WTC11 (cell line): ENCODE results near the gene PFKP. TPM values are rescaled to one million over a fixed set of nuclear protein-coding genes. Genes with fewer than 3 reads are reported as not detected.

Experiments
- ATAC-seq: fragments of 200-7000 bp; cut with Tn5 transposase; 2 replicates; pipeline ENCODE4 v1.10.0; 2021; ENCODE audit warnings: mild to moderate bottlenecking, moderate library complexity
- CTCF ChIA-PET: fragments of 300-600 bp; sonication (Branson Sonifier 250); formaldehyde crosslinking; loops from one replicate; lab custom pipeline; 2021; ENCODE audit warnings: antibody characterized with exemption; lab: Charles Lee
- POLR2A ChIA-PET: fragments of 350-600 bp; sonication (Branson Sonifier 250); formaldehyde crosslinking; loops from one replicate; lab custom pipeline; 2021; ENCODE audit warnings: antibody characterized with exemption; lab: Charles Lee
- DNase-seq: peaks from one replicate; pipeline ENCODE4 v3.0.0; 2021; ENCODE audit warnings: low spot score
- H3K27ac Mint-ChIP-seq: 2 replicates; pipeline ENCODE4 v1.8.0; 2021; ENCODE audit warnings: mixed read lengths
- H3K27me3 Mint-ChIP-seq: 2 replicates; pipeline ENCODE4 v1.8.0; 2021; ENCODE audit warnings: low read depth, mild to moderate bottlenecking, moderate library complexity, mixed read lengths
- H3K36me3 Mint-ChIP-seq: 2 replicates; pipeline ENCODE4 v1.8.0; 2021; ENCODE audit warnings: mixed read lengths
- H3K4me1 Mint-ChIP-seq: 2 replicates; pipeline ENCODE4 v1.8.0; 2022; ENCODE audit warnings: mixed read lengths
- H3K4me3 Mint-ChIP-seq: 2 replicates; pipeline ENCODE4 v1.8.0; 2021; ENCODE audit warnings: mild to moderate bottlenecking, moderate library complexity, mixed read lengths
- H3K9me3 Mint-ChIP-seq: 2 replicates; pipeline ENCODE4 v1.8.0; 2021; ENCODE audit warnings: mixed read lengths
- ARID4B ChIP-seq: sonication (generic); formaldehyde crosslinking; IDR thresholded peaks from 2 replicates; pipeline ENCODE4 v1.8.0; 2023; ENCODE audit warnings: missing genetic modification reagents, mild to moderate bottlenecking, borderline replicate concordance
- CREB1 ChIP-seq: sonication (generic); formaldehyde crosslinking; IDR thresholded peaks from 2 replicates; pipeline ENCODE4 v1.8.0; 2023; ENCODE audit warnings: mild to moderate bottlenecking, missing genetic modification reagents
- E2F1 ChIP-seq: sonication (generic); formaldehyde crosslinking; IDR thresholded peaks from 2 replicates; pipeline ENCODE4 v1.8.0; 2022; ENCODE audit warnings: mild to moderate bottlenecking, missing genetic modification reagents
- E2F4 ChIP-seq: sonication (generic); formaldehyde crosslinking; IDR thresholded peaks from 2 replicates; pipeline ENCODE4 v1.8.1; 2022; ENCODE audit warnings: low read depth, mild to moderate bottlenecking, moderate library complexity, missing genetic modification reagents, borderline replicate concordance
- JUN ChIP-seq: sonication (generic); formaldehyde crosslinking; IDR thresholded peaks from 2 replicates; pipeline ENCODE4 v1.8.0; 2023; ENCODE audit warnings: mild to moderate bottlenecking, missing genetic modification reagents
- KAT7 ChIP-seq: sonication (generic); formaldehyde crosslinking; IDR thresholded peaks from 2 replicates; pipeline ENCODE4 v1.8.1; 2023; ENCODE audit warnings: missing genetic modification reagents, mild to moderate bottlenecking, borderline replicate concordance
- MYBL2 ChIP-seq: sonication (generic); formaldehyde crosslinking; IDR thresholded peaks from 2 replicates; pipeline ENCODE4 v1.8.1; 2023; ENCODE audit warnings: mild to moderate bottlenecking, moderate library complexity, missing genetic modification reagents
- NFATC4 ChIP-seq: fragments of 250-450 bp; sonication (Bioruptor Pico); IDR thresholded peaks from 2 replicates; pipeline ENCODE4 v1.9.0; 2021; ENCODE audit warnings: mild to moderate bottlenecking
- NFE2L1 ChIP-seq: sonication (generic); formaldehyde crosslinking; IDR thresholded peaks from 2 replicates; pipeline ENCODE4 v1.8.1; 2023; ENCODE audit warnings: missing genetic modification reagents
- OVOL2 ChIP-seq: fragments of 250-450 bp; sonication (Bioruptor Pico); IDR thresholded peaks from 2 replicates; pipeline ENCODE4 v1.9.0; 2021; ENCODE audit warnings: mild to moderate bottlenecking, borderline replicate concordance
- PREB ChIP-seq: sonication (generic); formaldehyde crosslinking; IDR thresholded peaks from 2 replicates; pipeline ENCODE4 v1.8.1; 2022; ENCODE audit warnings: mild to moderate bottlenecking, missing genetic modification reagents, moderate library complexity, borderline replicate concordance
- STAT6 ChIP-seq: sonication (generic); formaldehyde crosslinking; conservative IDR thresholded peaks from 2 replicates; pipeline ENCODE4 v1.8.1; 2023; ENCODE audit warnings: mild to moderate bottlenecking, low read depth, missing genetic modification reagents, moderate library complexity
- ZBTB21 ChIP-seq: sonication (generic); formaldehyde crosslinking; IDR thresholded peaks from 2 replicates; pipeline ENCODE4 v1.8.1; 2023; ENCODE audit warnings: mild to moderate bottlenecking, missing genetic modification reagents, borderline replicate concordance
- ZMAT4 ChIP-seq: fragments of 250-450 bp; sonication (Bioruptor Pico); IDR thresholded peaks from 2 replicates; pipeline ENCODE4 v1.9.0; 2021; ENCODE audit warnings: mild to moderate bottlenecking
- ZNF121 ChIP-seq: sonication (generic); formaldehyde crosslinking; IDR thresholded peaks from 2 replicates; pipeline ENCODE4 v1.8.0; 2023; ENCODE audit warnings: missing genetic modification reagents
- ZNF138 ChIP-seq: sonication (generic); formaldehyde crosslinking; conservative IDR thresholded peaks from 2 replicates; pipeline ENCODE4 v1.8.1; 2022; ENCODE audit warnings: mild to moderate bottlenecking, moderate library complexity, missing genetic modification reagents
- ZNF532 ChIP-seq: fragments of 250-450 bp; sonication (Bioruptor Pico); IDR thresholded peaks from 2 replicates; pipeline ENCODE4 v1.9.0; 2021; ENCODE audit warnings: mild to moderate bottlenecking, borderline replicate concordance
- total RNA-seq: library from RNA; stranded (reverse); gene quantifications from 3 replicates; pipeline ENCODE4 v1.2.3, GENCODE V29; 2021

The PFKP gene
- total RNA-seq, 1 experiment from 2014 or later, result 127 TPM

- Mint-ChIP-seq H3K36me3 (peaks cover 36% of the 10 kb centered on the region), H3K27me3 (peaks cover 17% of the 10 kb centered on the region), H3K9me3 (no peaks in the 10 kb centered on the region)
- DNase-seq (no peak), ATAC-seq (no peak)
- ChIA-PET CTCF (interaction anchor here (0.7 kb wide), 1 partner anchor 8 kb away, joined by 3 read pairs; no protein-coding TSS in a partner anchor), POLR2A (no interaction called here)
- TF ChIP-seq E2F4 (CRISPR knock-in tag), result no peak
- TF ChIP-seq E2F1 (CRISPR knock-in tag), result no peak
- no peak for TF ChIP-seq ZNF121 (CRISPR knock-in tag)
- TF ChIP-seq ZMAT4 (CRISPR knock-in tag), result no peak
- TF ChIP-seq OVOL2 (CRISPR knock-in tag), result no peak
- TF ChIP-seq, all 79 proteins: peak for 0
- Mint-ChIP-seq H3K27ac (no peak overlapping the region), H3K4me1 (peaks cover 56% of the 10 kb centered on the region), H3K4me3 (peak overlapping the region; percentile 70)
Measured at GRCh38 chr10:3069876-3070275, 2.5 kb downstream of the PFKP start.

- DNase-seq, result no peak
- no peak for TF ChIP-seq ZNF138
- TF ChIP-seq ZNF532 (CRISPR knock-in tag), result no peak
- no peak for TF ChIP-seq ARID4B (CRISPR knock-in tag)
- no peak for TF ChIP-seq JUN (CRISPR knock-in tag)
- TF ChIP-seq KAT7, result no peak
- TF ChIP-seq CREB1 (CRISPR knock-in tag), result no peak
- no peak for TF ChIP-seq MYBL2 (CRISPR knock-in tag)
- no peak for TF ChIP-seq ZBTB21 (CRISPR knock-in tag)
- no peak for TF ChIP-seq NFE2L1 (CRISPR knock-in tag)
- TF ChIP-seq NFATC4, result no peak
- no peak for TF ChIP-seq STAT6 (CRISPR knock-in tag)
- TF ChIP-seq PREB (CRISPR knock-in tag), result no peak
- TF ChIP-seq, all 79 proteins: peak for 0
- Mint-ChIP-seq H3K27ac (no peak overlapping the region; the same call in 1 of the 2 replicates), H3K9me3 (no peaks in the 10 kb centered on the region), H3K4me3 (no peak overlapping the region), H3K4me1 (peaks cover 60% of the 10 kb centered on the region), H3K36me3 (peaks cover 39% of the 10 kb centered on the region), H3K27me3 (peaks cover under 1% of the 10 kb centered on the region; the same call in 1 of the 2 replicates)
- ChIA-PET CTCF (no interaction called here), POLR2A (interaction anchor here (0.6 kb wide), 1 partner anchor 703 kb away, joined by 4 read pairs; no protein-coding TSS in a partner anchor)
- no peak for ATAC-seq
Measured at GRCh38 chr10:3071405-3072198, 4.3 kb downstream of the PFKP start.
